Measurements from ENCODE around the gene CCDC93. TPM values are rescaled to one million over a fixed set of nuclear protein-coding genes. Genes with fewer than 3 reads are reported as not detected.
"Not testable (repeated sequence)": the region's sequence is repeated elsewhere in the genome, so short reads cannot be mapped to it uniquely, and the experiment has no call there.

CCDC93 gene
- total RNA-seq, 4 donors from 2014 or later, result 41.6 to 450 (median 80.7) TPM

- in situ Hi-C loops (cut with MboI; ENCODE audit: low pct_ligation_motif_present in 1 of 4, low pct_unique_long_range_greater_than_20kb in 1 of 4, low sequenced_read_pairs in 3 of 4) (no loop called here), intact Hi-C loops (cut with DNase I; ENCODE audit: low total_unique reads) (no loop called here)
Measured at GRCh38 chr2:118021356-118021755, 7.5 kb upstream of the CCDC93 start.

DNA sequence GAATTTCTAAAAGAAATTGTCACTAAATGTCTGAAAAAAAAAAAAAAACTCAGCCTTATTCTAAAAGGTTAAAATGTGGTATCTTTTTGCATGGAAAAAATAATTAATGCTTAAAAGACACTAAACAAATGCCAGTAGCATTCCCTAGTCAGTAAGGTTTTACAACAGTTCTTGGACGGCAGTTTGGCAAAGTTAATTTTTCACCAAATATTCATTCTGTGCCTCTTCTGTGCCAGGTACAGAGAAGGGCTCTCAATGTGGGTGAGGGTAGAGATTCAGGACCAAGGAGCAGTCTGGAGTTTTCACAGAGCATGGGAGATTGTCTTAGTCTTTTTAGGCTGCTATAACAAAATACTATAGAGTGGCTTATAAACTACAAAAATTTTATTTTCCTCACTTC is 6.0 kb upstream of the CCDC93 start:
- TF ChIP-seq CTCF (IDR thresholded peaks at IDR 0.05) (no peak), POLR2AphosphoS5 (IDR thresholded peaks at IDR 0.05) (no peak), POLR2A (IDR thresholded peaks at IDR 0.05) (no peak), EP300 (IDR thresholded peaks at IDR 0.05; ENCODE audit: low read depth) (no peak)
- intact Hi-C loops (cut with DNase I; ENCODE audit: low total_unique reads), result no loop called here
- in situ Hi-C loops (cut with MboI; ENCODE audit: low pct_ligation_motif_present in 1 of 4, low pct_unique_long_range_greater_than_20kb in 1 of 4, low sequenced_read_pairs in 3 of 4), result no loop called here
- DNase-seq, result no peak
- WGBS, 2 donors (ENCODE audit: low coverage in 1 of 2), result 35 to 67% methylated on average over 1 of the region's 1 CpG
- Histone ChIP-seq H3K36me3 (no peaks in the 10 kb centered on the region), H3K27me3 (no peaks in the 10 kb centered on the region), H3K27ac (no peak overlapping the region), H3K9me3 (no peaks in the 10 kb centered on the region), H3K4me3 (no peak overlapping the region), H3K4me1 (peaks cover 0 to 3% (median 3%) of the 10 kb centered on the region in 4 donors)

More at GRCh38 chr2:118021356-118021755, 7.5 kb upstream of the CCDC93 start:
- no peaks in the 10 kb centered on the region for H3K36me3 ChIP-seq
- no peaks in the 10 kb centered on the region for H3K4me1 ChIP-seq
- no peaks in the 10 kb centered on the region for H3K9me3 ChIP-seq
- H3K27me3 ChIP-seq, result no peaks in the 10 kb centered on the region
- H3K4me3 ChIP-seq, result no peak overlapping the region
- H3K27ac ChIP-seq, result no peak overlapping the region
- DNase-seq, result no peak
- no peak for TF ChIP-seq EP300 (IDR thresholded peaks at IDR 0.05; ENCODE audit: low read depth)
- no peak for TF ChIP-seq POLR2A (IDR thresholded peaks at IDR 0.05)
- no peak for TF ChIP-seq CTCF (IDR thresholded peaks at IDR 0.05)
- no peak for TF ChIP-seq POLR2AphosphoS5 (IDR thresholded peaks at IDR 0.05)

- Histone ChIP-seq H3K4me1 (peaks cover 0 to 20% (median 16%) of the 10 kb centered on the region in 4 donors), H3K36me3 (no peaks in the 10 kb centered on the region), H3K27ac (no peak overlapping the region), H3K9me3 (no peaks in the 10 kb centered on the region), H3K27me3 (no peaks in the 10 kb centered on the region), H3K4me3 (no peak overlapping the region)
- in situ Hi-C loops (cut with MboI; ENCODE audit: low pct_ligation_motif_present in 1 of 4, low pct_unique_long_range_greater_than_20kb in 1 of 4, low sequenced_read_pairs in 3 of 4), result no loop called here
- intact Hi-C loops (cut with DNase I; ENCODE audit: low total_unique reads), result no loop called here
- 87 to 100% methylated on average over 2 to 5 of the region's 5 CpGs for WGBS, 2 donors (ENCODE audit: low coverage in 1 of 2)
- TF ChIP-seq POLR2AphosphoS5 (IDR thresholded peaks at IDR 0.05) (no peak), POLR2A (IDR thresholded peaks at IDR 0.05) (no peak), CTCF (IDR thresholded peaks at IDR 0.05) (no peak), EP300 (IDR thresholded peaks at IDR 0.05; ENCODE audit: low read depth) (no peak)
- DNase-seq, result no peak
Measured at GRCh38 chr2:118016911-118017310, 3.0 kb upstream of the CCDC93 start.

- H3K27me3 ChIP-seq; DNase-seq; H3K4me3 ChIP-seq; H3K36me3 ChIP-seq; in situ Hi-C loops (cut with MboI; ENCODE audit: low pct_ligation_motif_present in 1 of 4, low pct_unique_long_range_greater_than_20kb in 1 of 4, low sequenced_read_pairs in 3 of 4); intact Hi-C loops (cut with DNase I; ENCODE audit: low total_unique reads); H3K27ac ChIP-seq; H3K9me3 ChIP-seq: not testable (repeated sequence)
- peaks cover 0 to 27% (median 16%) of the 10 kb centered on the region in 4 donors for H3K4me1 ChIP-seq
- WGBS, 2 donors (ENCODE audit: low coverage in 1 of 2), result 78% methylated on average over 10 of the region's 10 CpGs; no CpG with 5 or more reads in 1 of the 2 donors
Measured at GRCh38 chr2:118015761-118016160, 1.9 kb upstream of the CCDC93 start.

DNA sequence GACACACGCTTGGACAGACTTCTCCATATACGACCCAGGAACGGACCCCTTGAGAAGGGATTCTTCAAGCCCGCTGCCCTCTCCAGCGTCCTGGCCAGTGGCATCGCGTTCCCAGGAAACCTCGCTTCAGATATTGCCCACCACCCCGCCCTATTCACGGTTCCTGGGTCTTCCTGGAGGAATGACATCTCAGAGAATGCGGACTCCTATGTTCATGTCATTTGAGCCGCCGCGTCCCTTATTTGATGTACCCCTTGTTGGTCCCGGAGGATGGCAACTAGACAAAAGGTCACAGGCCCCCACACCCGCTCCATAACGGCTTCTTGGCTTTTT is 588 bp upstream of the CCDC93 start:
- Histone ChIP-seq H3K4me1 (peaks cover 0 to 27% (median 16%) of the 10 kb centered on the region in 4 donors), H3K27ac (peak overlapping the region; percentile 88 to 92 (median 90)), H3K9me3 (no peaks in the 10 kb centered on the region), H3K27me3 (no peaks in the 10 kb centered on the region), H3K4me3 (peak overlapping the region; percentile 72 to 94 (median 92)), H3K36me3 (no peaks in the 10 kb centered on the region)
- in situ Hi-C loops (cut with MboI; ENCODE audit: low pct_ligation_motif_present in 1 of 4, low pct_unique_long_range_greater_than_20kb in 1 of 4, low sequenced_read_pairs in 3 of 4) (no loop called here), intact Hi-C loops (cut with DNase I; ENCODE audit: low total_unique reads) (no loop called here)
- no peak for DNase-seq
- 0 to 1% methylated on average over 2 to 17 of the region's 17 CpGs for WGBS, 2 donors (ENCODE audit: low coverage in 1 of 2)
- TF ChIP-seq POLR2AphosphoS5 (IDR thresholded peaks at IDR 0.05), result no peak
- TF ChIP-seq POLR2A (IDR thresholded peaks at IDR 0.05), result no peak
- TF ChIP-seq EP300 (IDR thresholded peaks at IDR 0.05; ENCODE audit: low read depth), result no peak
- TF ChIP-seq CTCF (IDR thresholded peaks at IDR 0.05), result no peak
